Ramos (cell line): ENCODE results near the gene MAEL.
"Not testable (repeated sequence)": the region's sequence is repeated elsewhere in the genome, so short reads cannot be mapped to it uniquely, and the experiment has no call there.

ENCODE experiments used
- in situ Hi-C: fragments of 300-500 bp; cut with MboI; formaldehyde crosslinking; loops from one replicate; pipeline ENCODE4 v1.14.3; 2022; ENCODE audit warnings: low sequenced_read_pairs; ENCODE audit not compliant: unreplicated experiment

The MAEL gene

GRCh38 chr1:166975361-166976129, 13.5 kb upstream of the MAEL start, which contains the start of gene ILDR2:
TSS of gene ILDR2 (minus strand) at chr1:166975540. CDS start at chr1:166975268, 272 bp downstream.
- in situ Hi-C loops, result no loop called here

- in situ Hi-C loops, result no loop called here
These were observed 11.1 kb upstream of the MAEL start for GRCh38 chr1:166977951-166978350.

DNA sequence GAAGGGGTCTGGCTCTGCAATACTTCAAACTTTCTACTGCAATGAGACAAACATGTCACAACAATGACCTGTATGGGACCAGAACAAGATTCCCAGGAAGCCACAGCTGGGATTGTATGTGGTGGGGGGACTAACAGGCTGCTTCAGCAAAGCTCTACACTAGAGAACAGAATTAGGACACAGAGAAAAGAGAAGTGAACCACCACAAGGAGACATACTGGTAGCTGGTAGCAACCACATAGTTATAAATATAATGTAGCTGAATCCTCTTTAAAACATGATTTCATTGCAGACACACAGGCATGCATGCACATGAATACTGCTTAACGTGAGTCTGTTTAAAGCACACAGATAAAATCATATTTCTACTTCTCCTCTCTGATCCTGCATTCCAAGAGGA, 10.3 kb upstream of the MAEL start:
- in situ Hi-C loops, result no loop called here

DNA sequence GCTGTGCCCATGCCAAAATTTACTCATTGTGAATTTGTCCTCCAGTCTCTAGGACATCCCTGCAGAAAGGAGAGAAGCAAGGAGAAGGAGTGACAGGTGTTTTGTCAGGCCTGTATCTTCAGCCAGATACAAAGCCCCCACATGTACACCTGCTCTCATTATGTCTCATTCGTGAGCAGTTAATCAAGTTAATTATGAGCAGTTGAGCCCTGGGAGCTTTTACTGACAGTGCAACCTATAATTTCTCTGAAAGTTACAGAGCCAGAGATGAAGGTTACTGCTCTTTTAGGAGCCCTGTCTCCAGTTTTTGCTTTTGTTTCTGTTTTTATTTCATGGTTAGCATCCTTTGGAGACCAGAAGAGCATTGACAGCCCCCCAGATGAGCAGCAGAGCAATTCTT, 8.7 kb upstream of the MAEL start:
- in situ Hi-C loops, result no loop called here

GRCh38 chr1:166980818-166981217, 8.3 kb upstream of the MAEL start:
- in situ Hi-C loops, result no loop called here

GRCh38 chr1:166981589-166981988, 7.5 kb upstream of the MAEL start:
- in situ Hi-C loops, result no loop called here

GRCh38 chr1:166999075-166999474, 10.0 kb downstream of the MAEL start:
- in situ Hi-C loops, result no loop called here

DNA sequence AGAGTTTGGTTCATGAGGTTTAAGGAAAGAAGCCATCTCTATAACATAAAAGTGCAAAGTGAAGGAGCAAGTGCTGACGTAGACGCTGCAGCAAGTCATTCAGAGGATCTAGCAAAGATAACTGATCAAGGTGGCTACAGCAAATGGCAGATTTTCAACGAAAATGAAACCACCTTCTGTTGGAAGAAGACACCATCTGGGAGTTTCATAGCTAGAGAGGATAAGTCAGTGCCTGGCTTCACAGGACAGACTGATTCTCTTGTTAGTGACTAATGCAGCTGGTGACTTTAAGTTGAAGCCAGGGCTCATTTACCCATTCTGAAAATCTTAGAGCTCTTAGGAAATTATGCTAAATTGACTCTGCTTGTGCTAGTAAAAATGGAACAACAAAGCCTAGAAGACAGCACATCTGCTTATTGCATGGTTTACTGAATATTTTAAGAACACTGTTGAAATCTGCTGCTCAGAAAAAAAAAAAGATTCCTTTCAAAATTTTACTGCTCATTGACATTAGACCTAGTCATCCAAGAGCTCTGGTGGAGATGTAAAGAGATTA, 10.5 kb downstream of the MAEL start:
- in situ Hi-C loops, result no loop called here

GRCh38 chr1:167000546-167000945, 11.5 kb downstream of the MAEL start:
- in situ Hi-C loops, result no loop called here

GRCh38 chr1:167002354-167002753, 13.3 kb downstream of the MAEL start:
- in situ Hi-C loops, result no loop called here

DNA sequence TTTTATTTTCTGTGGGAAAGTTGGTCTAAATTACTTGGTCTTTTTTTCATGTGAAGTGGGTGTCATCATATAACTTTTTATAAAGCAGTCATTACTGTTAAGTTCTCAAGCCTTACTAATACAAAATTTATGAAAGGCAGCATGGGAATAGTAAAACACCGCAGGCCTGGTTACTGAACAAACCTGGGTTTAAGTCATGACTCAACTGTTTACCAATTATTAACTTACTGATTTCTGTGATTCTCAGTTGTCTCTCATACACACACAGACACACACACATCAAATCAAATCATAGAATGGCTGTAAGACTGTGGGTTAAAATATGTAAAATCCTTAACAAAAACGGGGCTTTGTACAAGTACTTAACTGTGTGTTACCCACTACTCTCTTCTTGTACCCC, 14.6 kb downstream of the MAEL start:
- in situ Hi-C loops, result no loop called here

- in situ Hi-C loops, result no loop called here
These were observed 22.6 kb downstream of the MAEL start for GRCh38 chr1:167011560-167012191.

DNA sequence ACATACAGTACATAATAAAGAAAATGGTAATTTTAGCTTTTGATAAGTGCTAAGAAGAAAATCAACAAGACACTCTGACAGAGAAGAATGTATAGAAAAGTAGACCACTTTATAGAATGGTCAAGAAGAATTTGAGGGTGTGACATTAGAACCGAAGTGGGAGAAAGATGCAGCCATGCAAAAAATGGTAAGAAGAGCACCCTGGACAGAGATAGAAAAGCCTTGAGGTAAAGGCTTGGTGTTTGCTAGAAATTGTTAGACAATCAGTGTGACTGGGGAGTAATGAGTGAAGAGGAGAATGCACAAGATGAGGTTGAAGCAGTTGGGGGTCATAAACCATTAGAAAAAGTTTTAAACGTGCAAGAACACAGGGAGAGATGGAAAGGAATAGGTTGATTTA, 23.5 kb downstream of the MAEL start:
- in situ Hi-C loops, result no loop called here

DNA sequence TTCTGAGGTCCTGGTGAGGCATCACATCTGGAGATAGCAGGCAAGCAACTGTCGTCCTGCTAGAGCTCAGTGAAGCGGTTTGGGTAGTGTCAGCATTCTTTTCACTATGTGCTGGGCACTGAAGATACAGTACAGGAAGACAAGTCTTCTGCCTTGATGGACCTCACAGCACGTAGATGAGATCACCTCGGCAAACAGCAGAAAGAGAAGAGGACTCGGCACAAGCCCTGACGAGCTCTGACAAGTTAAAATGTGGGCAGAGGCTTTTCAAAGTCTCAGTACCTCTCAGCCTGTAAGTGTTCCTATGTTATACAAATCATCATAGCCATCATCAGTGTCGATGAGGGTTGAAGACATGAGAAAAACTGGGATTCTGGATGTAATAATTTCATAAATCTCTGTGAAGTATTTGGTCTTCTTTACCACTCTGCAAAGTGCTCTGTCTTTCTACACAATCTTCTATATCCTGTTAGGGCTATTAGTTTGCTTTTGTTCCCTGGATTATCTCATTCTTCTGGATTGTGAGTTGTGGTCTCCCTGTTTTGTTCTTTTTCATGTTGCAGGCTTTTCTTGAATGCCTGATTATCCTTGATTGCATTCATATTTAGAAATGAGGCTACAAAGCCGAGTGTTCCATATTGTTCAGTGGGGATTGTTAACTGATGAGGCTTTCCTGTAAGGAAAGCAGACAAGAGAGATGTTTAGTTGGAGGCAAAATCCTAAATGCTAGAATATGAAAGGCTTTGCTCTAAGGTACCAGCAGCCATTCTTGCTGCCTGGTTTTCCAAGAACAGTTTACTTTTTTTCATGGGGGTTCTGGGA, 24.2 kb downstream of the MAEL start:
- in situ Hi-C loops, result no loop called here

GRCh38 chr1:167016100-167016750, 27.1 kb downstream of the MAEL start:
- in situ Hi-C loops, result no loop called here

- in situ Hi-C loops, result no loop called here
These were observed 33.3 kb downstream of the MAEL start for GRCh38 chr1:167022384-167022783.

- in situ Hi-C loops, result not testable (repeated sequence)
These were observed 40.5 kb downstream of the MAEL start for GRCh38 chr1:167029553-167029952.

DNA sequence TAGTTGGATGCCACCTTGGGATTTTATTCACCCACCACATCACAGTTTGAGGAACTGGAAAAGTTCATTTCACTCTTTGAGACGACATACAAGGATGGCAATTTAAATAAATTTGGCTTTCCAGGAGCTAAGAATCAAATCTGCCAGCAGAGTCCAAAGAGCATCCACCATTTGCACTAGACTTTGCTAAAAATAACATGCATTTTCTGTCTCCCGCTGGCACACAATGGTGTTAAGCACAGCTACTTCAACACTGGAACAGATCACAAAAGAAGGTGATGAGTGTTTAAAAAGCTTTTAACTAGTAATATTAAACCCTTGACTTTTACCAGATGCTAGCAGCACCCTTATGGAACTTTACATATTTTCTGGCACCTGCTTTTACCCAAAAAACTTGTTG, 44.6 kb downstream of the MAEL start:
- in situ Hi-C loops, result no loop called here

DNA sequence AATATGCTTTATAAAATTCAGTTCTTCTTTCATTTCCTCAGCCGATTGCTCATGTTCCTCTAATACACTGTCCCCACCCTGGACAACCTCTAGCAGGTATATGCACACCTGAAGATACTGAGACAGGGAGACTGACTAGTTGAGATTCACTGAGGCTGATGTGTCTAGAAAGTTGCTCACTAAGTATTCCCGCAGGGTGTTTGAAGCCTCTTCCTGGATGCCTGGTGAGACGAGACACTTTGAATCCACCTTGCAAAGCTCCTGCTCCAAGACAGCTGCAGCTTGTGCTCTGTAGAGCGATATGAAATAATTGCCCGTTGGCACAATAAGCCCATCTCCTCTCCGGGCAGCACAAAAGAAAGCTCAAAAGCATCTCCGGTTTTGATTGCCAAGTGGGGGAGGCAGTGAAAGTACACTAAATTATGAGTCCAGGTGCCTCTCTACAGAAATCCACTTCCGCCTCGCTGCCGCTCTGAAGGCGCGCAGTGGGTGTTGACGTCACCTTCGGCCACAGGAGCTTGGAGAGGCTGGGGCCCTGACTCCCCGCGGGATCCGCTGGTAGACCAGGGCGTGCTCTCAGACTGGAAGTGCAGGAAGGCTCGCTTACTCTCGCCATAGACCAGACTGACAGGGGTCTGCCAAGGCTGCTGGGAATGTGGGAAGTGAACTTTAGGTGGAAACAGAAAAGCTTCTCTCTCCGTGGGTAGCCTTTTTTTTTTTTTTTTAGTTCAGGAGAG, 54.8 kb downstream of the MAEL start:
- in situ Hi-C loops, result no loop called here

DNA sequence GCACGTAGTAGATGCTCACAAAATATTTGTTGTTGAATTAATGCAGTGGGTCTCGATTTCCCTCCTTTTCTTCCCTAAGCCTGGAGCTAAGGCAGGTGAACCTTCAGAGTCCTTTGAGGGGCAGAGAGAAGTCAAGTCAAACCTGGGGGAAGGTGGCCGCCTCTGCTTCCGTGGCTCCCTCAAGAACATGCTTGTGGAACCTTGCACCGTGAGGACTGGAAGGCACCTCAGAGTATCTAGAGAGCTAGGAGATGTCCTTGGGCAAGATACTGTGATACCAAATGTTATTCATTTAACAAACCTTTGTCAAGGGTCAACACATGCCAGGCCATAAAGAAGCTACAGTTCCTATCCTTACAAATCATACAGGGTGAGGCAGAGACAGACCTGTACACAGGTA, 62.8 kb downstream of the MAEL start:
- in situ Hi-C loops, result no loop called here
